ENCODE data around the gene PGAM1. TPM values are rescaled to one million over a fixed set of nuclear protein-coding genes. Genes with fewer than 3 reads are reported as not detected.
A peak's percentile ranks its signal among the peaks of the same experiment; 100 is the strongest.

PGAM1 gene
- total and polyA plus RNA-seq, 2 donors from 2014 or later: 161 to 328 TPM

GRCh38 chr10:97463363-97464132 is 37.6 kb downstream of the PGAM1 start:
- peak; percentile 93 for TF ChIP-seq CTCF (IDR thresholded peaks at IDR 0.05; ENCODE audit: borderline replicate concordance, extremely low read depth, insufficient read depth)
- FAIRE-seq: no peak
- peaks cover 22 to 67% (median 54%) of the 10 kb centered on the region in 3 donors for H3K36me3 ChIP-seq (ENCODE audit: control insufficient read depth in 2 of 3, insufficient read depth in 3 of 3, low read length in 3 of 3)
- H3K4me1 ChIP-seq (ENCODE audit: control insufficient read depth in 2 of 3, insufficient read depth in 2 of 3, low read depth in 1 of 3, low read length in 3 of 3): peaks cover 0 to 11% (median 0%) of the 10 kb centered on the region in 3 donors
- H3K9me3 ChIP-seq (ENCODE audit: control insufficient read depth in 2 of 3, insufficient read depth in 1 of 3, low read length in 3 of 3): no peaks in the 10 kb centered on the region
- H3K4me3 ChIP-seq (ENCODE audit: low read length in 3 of 3): no peak overlapping the region
- intact Hi-C loops (cut with DNase I): no loop called here
- no peaks in the 10 kb centered on the region for H3K27me3 ChIP-seq (ENCODE audit: control insufficient read depth, insufficient read depth, low read length)
- H3K27ac ChIP-seq (ENCODE audit: low read depth in 2 of 2, low read length in 2 of 2): no peak overlapping the region
- peak overlapping the region in 1 of 3 donors; percentile 16 for H3K9ac ChIP-seq (ENCODE audit: low read length in 3 of 3)
- DNase-seq: peak in 3 of 5 donors; percentile 57 to 73 (median 70)

- FAIRE-seq (no peak), DNase-seq (no peak)
- Histone ChIP-seq H3K27me3 (ENCODE audit: control insufficient read depth, insufficient read depth, low read length) (no peaks in the 10 kb centered on the region), H3K9ac (ENCODE audit: low read length in 3 of 3) (peak overlapping the region in 1 of 3 donors; percentile 16), H3K27ac (ENCODE audit: low read depth in 2 of 2, low read length in 2 of 2) (no peak overlapping the region), H3K4me1 (ENCODE audit: control insufficient read depth in 2 of 3, insufficient read depth in 2 of 3, low read depth in 1 of 3, low read length in 3 of 3) (peaks cover 0 to 11% (median 0%) of the 10 kb centered on the region in 3 donors), H3K36me3 (ENCODE audit: control insufficient read depth in 2 of 3, insufficient read depth in 3 of 3, low read length in 3 of 3) (peaks cover 24 to 66% (median 51%) of the 10 kb centered on the region in 3 donors), H3K4me3 (ENCODE audit: low read length in 3 of 3) (no peak overlapping the region), H3K9me3 (ENCODE audit: control insufficient read depth in 2 of 3, insufficient read depth in 1 of 3, low read length in 3 of 3) (no peaks in the 10 kb centered on the region)
- TF ChIP-seq CTCF (IDR thresholded peaks at IDR 0.05; ENCODE audit: borderline replicate concordance, extremely low read depth, insufficient read depth): no peak
- intact Hi-C loops (cut with DNase I): no loop called here
These were observed 38.2 kb downstream of the PGAM1 start for GRCh38 chr10:97464226-97464625.

GRCh38 chr10:97465982-97466381 is 40.0 kb downstream of the PGAM1 start:
- Histone ChIP-seq H3K36me3 (ENCODE audit: control insufficient read depth in 2 of 3, insufficient read depth in 3 of 3, low read length in 3 of 3) (peaks cover 27 to 67% (median 54%) of the 10 kb centered on the region in 3 donors), H3K4me3 (ENCODE audit: low read length in 3 of 3) (no peak overlapping the region), H3K27ac (ENCODE audit: low read depth in 2 of 2, low read length in 2 of 2) (no peak overlapping the region), H3K9me3 (ENCODE audit: control insufficient read depth in 2 of 3, insufficient read depth in 1 of 3, low read length in 3 of 3) (no peaks in the 10 kb centered on the region), H3K9ac (ENCODE audit: low read length in 3 of 3) (no peak overlapping the region), H3K27me3 (ENCODE audit: control insufficient read depth, insufficient read depth, low read length) (no peaks in the 10 kb centered on the region), H3K4me1 (ENCODE audit: control insufficient read depth in 2 of 3, insufficient read depth in 2 of 3, low read depth in 1 of 3, low read length in 3 of 3) (peaks cover 0 to 6% (median 0%) of the 10 kb centered on the region in 3 donors)
- FAIRE-seq (no peak), DNase-seq (no peak)
- intact Hi-C loops (cut with DNase I): no loop called here
- TF ChIP-seq CTCF (IDR thresholded peaks at IDR 0.05; ENCODE audit: borderline replicate concordance, extremely low read depth, insufficient read depth): no peak
